ACC112 (cell line): ENCODE data around the gene RERE.
"Not testable (repeated sequence)": the region's sequence is repeated elsewhere in the genome, so short reads cannot be mapped to it uniquely, and the experiment has no call there.

Experiments
- H2AFZ ChIP-seq: fragments of 200-600 bp; sonication (generic); one replicate; pipeline ENCODE4 v1.6.0; 2017; ENCODE audit warnings: antibody characterized with exemption, low read length; ENCODE audit not compliant: unreplicated experiment
- H3K27ac ChIP-seq: fragments of 200-600 bp; sonication (generic); 2 replicates; pipeline ENCODE4 v1.5.1; 2014; ENCODE audit warnings: low read depth, mild to moderate bottlenecking, antibody characterized with exemption, low read length, moderate library complexity
- H3K27me3 ChIP-seq: fragments of 200-600 bp; sonication (generic); 2 replicates; pipeline ENCODE4 v1.6.1; 2014; ENCODE audit warnings: mild to moderate bottlenecking, antibody characterized with exemption, low read length, moderate library complexity, mixed read lengths; ENCODE audit not compliant: insufficient read depth
- H3K36me3 ChIP-seq: fragments of 200-600 bp; sonication (generic); 2 replicates; pipeline ENCODE4 v1.6.1; 2016; ENCODE audit warnings: mild to moderate bottlenecking, antibody characterized with exemption, low read length, moderate library complexity, mixed read lengths; ENCODE audit not compliant: insufficient read depth
- H3K4me1 ChIP-seq: fragments of 200-600 bp; sonication (generic); one replicate; pipeline ENCODE4 v1.6.1; 2016; ENCODE audit warnings: low read length, mixed read lengths; ENCODE audit not compliant: insufficient read depth, unreplicated experiment, control insufficient read depth
- H3K4me3 ChIP-seq: fragments of 200-600 bp; sonication (generic); 2 replicates; pipeline ENCODE4 v1.5.1; 2014; ENCODE audit warnings: mild to moderate bottlenecking, low read depth, low read length
- H3K79me2 ChIP-seq: fragments of 200-600 bp; sonication (generic); one replicate; pipeline ENCODE4 v1.6.0; 2016; ENCODE audit warnings: low read length; ENCODE audit not compliant: control insufficient read depth, unreplicated experiment, insufficient read depth

The RERE gene

GRCh38 chr1:8602471-8603219 is 214.8 kb downstream of the RERE start:
- no peak overlapping the region for H2AFZ ChIP-seq
- no peaks in the 10 kb centered on the region for H3K36me3 ChIP-seq
- no peak overlapping the region for H3K4me3 ChIP-seq
- peaks cover 15% of the 10 kb centered on the region for H3K4me1 ChIP-seq
- no peak overlapping the region for H3K27ac ChIP-seq
- no peaks in the 10 kb centered on the region for H3K27me3 ChIP-seq
- H3K79me2 ChIP-seq, result no peaks in the 10 kb centered on the region

- no peaks in the 10 kb centered on the region for H3K79me2 ChIP-seq
- no peaks in the 10 kb centered on the region for H3K36me3 ChIP-seq
- H3K27me3 ChIP-seq, result no peaks in the 10 kb centered on the region
- H3K4me3 ChIP-seq, result no peak overlapping the region
- peaks cover 15% of the 10 kb centered on the region for H3K4me1 ChIP-seq
- 0 out of 2 replicates have a peak overlapping the region, but pooled peaks have one; percentile 15 for H3K27ac ChIP-seq
- H2AFZ ChIP-seq, result no peak overlapping the region
Measured at GRCh38 chr1:8600336-8600735, 217.1 kb downstream of the RERE start.

GRCh38 chr1:8599646-8600212 is 217.7 kb downstream of the RERE start:
- no peak overlapping the region for H3K27ac ChIP-seq
- no peaks in the 10 kb centered on the region for H3K79me2 ChIP-seq

GRCh38 chr1:8598783-8599182 is 218.7 kb downstream of the RERE start:
- no peaks in the 10 kb centered on the region for H3K79me2 ChIP-seq
- H3K27me3 ChIP-seq, result no peaks in the 10 kb centered on the region

More at GRCh38 chr1:8599646-8600212, 217.7 kb downstream of the RERE start:
- no peaks in the 10 kb centered on the region for H3K36me3 ChIP-seq
- no peak overlapping the region for H3K4me3 ChIP-seq
- H2AFZ ChIP-seq, result no peak overlapping the region
- peaks cover 15% of the 10 kb centered on the region for H3K4me1 ChIP-seq
- H3K27me3 ChIP-seq, result no peaks in the 10 kb centered on the region

GRCh38 chr1:8598060-8598724 is 219.2 kb downstream of the RERE start:
- no peak overlapping the region for H2AFZ ChIP-seq
- no peak overlapping the region for H3K4me3 ChIP-seq

More at GRCh38 chr1:8598783-8599182, 218.7 kb downstream of the RERE start:
- Histone ChIP-seq H2AFZ (no peak overlapping the region), H3K4me3 (no peak overlapping the region), H3K4me1 (peaks cover 15% of the 10 kb centered on the region), H3K36me3 (no peaks in the 10 kb centered on the region), H3K27ac (no peak overlapping the region)

GRCh38 chr1:8597455-8597854 is 220.0 kb downstream of the RERE start:
- H2AFZ ChIP-seq, result no peak overlapping the region
- no peak overlapping the region for H3K4me3 ChIP-seq
- no peaks in the 10 kb centered on the region for H3K79me2 ChIP-seq
- H3K27me3 ChIP-seq, result no peaks in the 10 kb centered on the region
- H3K36me3 ChIP-seq, result no peaks in the 10 kb centered on the region
- H3K4me1 ChIP-seq, result peaks cover 9% of the 10 kb centered on the region
- no peak overlapping the region for H3K27ac ChIP-seq

More at GRCh38 chr1:8598060-8598724, 219.2 kb downstream of the RERE start:
- Histone ChIP-seq H3K4me1 (peaks cover 12% of the 10 kb centered on the region), H3K36me3 (no peaks in the 10 kb centered on the region), H3K79me2 (no peaks in the 10 kb centered on the region), H3K27me3 (no peaks in the 10 kb centered on the region), H3K27ac (no peak overlapping the region)

- H3K4me1 ChIP-seq, result peaks cover 9% of the 10 kb centered on the region
- no peaks in the 10 kb centered on the region for H3K79me2 ChIP-seq
- H3K36me3 ChIP-seq, result no peaks in the 10 kb centered on the region
- H3K27ac ChIP-seq, result no peak overlapping the region
- no peaks in the 10 kb centered on the region for H3K27me3 ChIP-seq
- H2AFZ ChIP-seq, result no peak overlapping the region
- H3K4me3 ChIP-seq, result no peak overlapping the region
Measured at GRCh38 chr1:8595941-8596340, 221.5 kb downstream of the RERE start.

GRCh38 chr1:8595332-8595731 is 222.1 kb downstream of the RERE start:
- Histone ChIP-seq H3K36me3 (no peaks in the 10 kb centered on the region), H2AFZ (no peak overlapping the region), H3K27me3 (no peaks in the 10 kb centered on the region), H3K79me2 (no peaks in the 10 kb centered on the region), H3K4me1 (peaks cover 9% of the 10 kb centered on the region), H3K4me3 (no peak overlapping the region), H3K27ac (no peak overlapping the region)

- not testable (repeated sequence) for H3K27me3 ChIP-seq, H3K36me3 ChIP-seq, H3K4me1 ChIP-seq, H2AFZ ChIP-seq, H3K4me3 ChIP-seq, H3K79me2 ChIP-seq, H3K27ac ChIP-seq
Measured at GRCh38 chr1:8593292-8593691, 224.1 kb downstream of the RERE start.

GRCh38 chr1:8591569-8591968 is 225.9 kb downstream of the RERE start:
- Histone ChIP-seq H3K79me2 (no peaks in the 10 kb centered on the region), H3K4me3 (no peak overlapping the region), H2AFZ (no peak overlapping the region), H3K4me1 (no peaks in the 10 kb centered on the region), H3K27me3 (no peaks in the 10 kb centered on the region), H3K36me3 (no peaks in the 10 kb centered on the region), H3K27ac (no peak overlapping the region)
